Neural progenitor cell (in vitro differentiated cells): Measurements from ENCODE around the gene PRKX. TPM values are rescaled to one million over a fixed set of nuclear protein-coding genes. Genes with fewer than 3 reads are reported as not detected.
"Not testable (repeated sequence)": the region's sequence is repeated elsewhere in the genome, so short reads cannot be mapped to it uniquely, and the experiment has no call there.

Source experiments
- DNase-seq: peaks from one replicate; pipeline ENCODE4 v3.0.0-alpha.2; 2016; ENCODE audit warnings: low spot score
- H2AFZ ChIP-seq: fragments of 200-600 bp; sonication (generic); replicated peaks from 2 replicates; pipeline ENCODE4 v1.6.1; 2016; ENCODE audit warnings: antibody characterized with exemption
- H3F3A ChIP-seq: fragments of 200-600 bp; sonication (generic); 2 replicates; pipeline ENCODE4 v1.6.1; 2016; ENCODE audit warnings: antibody characterized with exemption, low read depth
- H3K27ac ChIP-seq: fragments of 200-600 bp; sonication (generic); 2 replicates; pipeline ENCODE4 v1.5.1; 2016; ENCODE audit warnings: mild to moderate bottlenecking
- H3K27me3 ChIP-seq: fragments of 200-600 bp; sonication (generic); 2 replicates; pipeline ENCODE4 v1.6.1; 2016; ENCODE audit warnings: mild to moderate bottlenecking, moderate library complexity
- H3K36me3 ChIP-seq: fragments of 200-600 bp; sonication (generic); 2 replicates; pipeline ENCODE4 v1.5.1; 2016
- H3K4me1 ChIP-seq: fragments of 200-600 bp; sonication (generic); 2 replicates; pipeline ENCODE4 v1.6.1; 2016; ENCODE audit warnings: mixed run types
- H3K4me2 ChIP-seq: fragments of 200-600 bp; sonication (generic); 2 replicates; pipeline ENCODE4 v1.6.1; 2016
- H3K4me3 ChIP-seq: fragments of 200-600 bp; sonication (generic); 2 replicates; pipeline ENCODE4 v1.5.1; 2016
- H3K79me2 ChIP-seq: fragments of 200-600 bp; sonication (generic); 2 replicates; pipeline ENCODE4 v1.6.1; 2016; ENCODE audit warnings: low read depth
- H3K9ac ChIP-seq: fragments of 200-600 bp; sonication (generic); 2 replicates; pipeline ENCODE4 v1.6.1; 2016
- H3K9me3 ChIP-seq: fragments of 200-600 bp; sonication (generic); 2 replicates; pipeline ENCODE4 v1.5.1; 2016; ENCODE audit warnings: low read depth
- H4K20me1 ChIP-seq: fragments of 200-600 bp; sonication (generic); 2 replicates; pipeline ENCODE4 v1.6.1; 2016; ENCODE audit warnings: low read depth
- H3K27ac Mint-ChIP-seq: 3 replicates; pipeline ENCODE4 v1.8.0; 2021; ENCODE audit warnings: mixed read lengths
- H3K27me3 Mint-ChIP-seq: 2 replicates; pipeline ENCODE4 v1.8.0; 2022; ENCODE audit warnings: low read depth, mild to moderate bottlenecking, inconsistent platforms, moderate library complexity, mixed read lengths; ENCODE audit not compliant: insufficient read depth
- H3K36me3 Mint-ChIP-seq: 3 replicates; pipeline ENCODE4 v1.8.0; 2021; ENCODE audit warnings: mixed read lengths
- H3K4me1 Mint-ChIP-seq: 3 replicates; pipeline ENCODE4 v1.8.0; 2021; ENCODE audit warnings: mixed read lengths
- H3K4me3 Mint-ChIP-seq: 3 replicates; pipeline ENCODE4 v1.8.0; 2021; ENCODE audit warnings: mild to moderate bottlenecking, moderate library complexity, mixed read lengths
- H3K9me3 Mint-ChIP-seq: 3 replicates; pipeline ENCODE4 v1.8.0; 2020; ENCODE audit warnings: mixed read lengths
- EZH2 ChIP-seq: fragments of 200-600 bp; sonication (generic); IDR thresholded peaks from 2 replicates; pipeline ENCODE4 v1.6.1; 2017; ENCODE audit warnings: antibody characterized with exemption, mild to moderate bottlenecking, moderate library complexity
- EZH2phosphoT487 ChIP-seq: fragments of 200-600 bp; sonication (generic); IDR thresholded peaks from 2 replicates; pipeline ENCODE4 v1.6.1; 2017; ENCODE audit warnings: antibody characterized with exemption
- total RNA-seq: library from RNA; depleted of rRNA; stranded (reverse); fragments of >200 nt; gene quantifications from 2 replicates; pipeline ENCODE4 v1.2.3, GENCODE V29; 2015; ENCODE audit warnings: low replicate concordance
- TF ChIP-seq, protein P1 (sequence below): fragments of 200-600 bp; sonication (generic); IDR thresholded peaks from 2 replicates; pipeline ENCODE4 v1.5.1; 2017; ENCODE audit warnings: antibody characterized with exemption, mild to moderate bottlenecking

The PRKX gene
- total RNA-seq, 1 donor from 2014 or later: 14.6 TPM

DNA sequence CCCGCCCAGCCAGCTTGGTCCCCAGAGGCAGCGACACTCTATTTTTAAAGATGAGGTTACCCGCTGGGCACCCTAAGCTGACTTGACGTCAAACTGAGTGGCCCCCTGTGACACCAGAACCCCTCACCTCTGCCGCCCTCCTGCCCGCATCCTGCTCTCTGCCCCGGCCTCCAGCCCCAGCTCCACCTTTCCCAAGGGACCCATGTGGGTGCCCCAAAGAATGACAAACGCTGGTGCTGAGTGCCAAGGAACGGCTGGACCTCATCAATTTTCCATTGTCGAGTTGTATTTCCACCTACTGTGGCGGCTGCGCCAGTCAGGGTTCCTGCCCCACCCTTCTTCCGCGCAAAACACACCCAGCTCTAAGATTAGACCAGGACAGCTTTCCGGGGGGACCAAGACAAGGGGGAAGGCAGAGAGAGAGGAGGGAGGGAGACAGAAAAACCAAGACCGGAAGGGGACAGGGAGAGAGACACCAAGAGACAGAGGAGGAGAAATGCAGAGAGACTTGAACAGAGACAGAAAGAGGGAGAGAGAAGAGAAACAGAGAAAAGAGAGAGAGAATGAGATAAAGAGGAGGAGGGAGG, 2.0 kb downstream of the PRKX start:
- H3F3A ChIP-seq: no peaks in the 10 kb centered on the region
- Mint-ChIP-seq H3K27ac (no peak overlapping the region), H3K27me3 (peaks cover 7% of the 10 kb centered on the region), H3K9me3 (no peaks in the 10 kb centered on the region), H3K4me1 (peaks cover 17% of the 10 kb centered on the region), H3K4me3 (peak overlapping the region; percentile 94), H3K36me3 (peaks cover 5% of the 10 kb centered on the region)
- no peaks in the 10 kb centered on the region for H3K36me3 ChIP-seq
- no peak overlapping the region for H2AFZ ChIP-seq
- peaks cover 46% of the 10 kb centered on the region for H3K79me2 ChIP-seq
- peak overlapping the region; percentile 80 for H3K4me2 ChIP-seq
- no peak overlapping the region for H3K9ac ChIP-seq
- no peaks in the 10 kb centered on the region for H3K4me1 ChIP-seq
- peak overlapping the region; percentile 65 for H3K4me3 ChIP-seq
- DNase-seq: no peak
- no peaks in the 10 kb centered on the region for H3K9me3 ChIP-seq
- TF ChIP-seq EZH2 (no peak), EZH2phosphoT487 (no peak)
- TF ChIP-seq, protein P1, sequence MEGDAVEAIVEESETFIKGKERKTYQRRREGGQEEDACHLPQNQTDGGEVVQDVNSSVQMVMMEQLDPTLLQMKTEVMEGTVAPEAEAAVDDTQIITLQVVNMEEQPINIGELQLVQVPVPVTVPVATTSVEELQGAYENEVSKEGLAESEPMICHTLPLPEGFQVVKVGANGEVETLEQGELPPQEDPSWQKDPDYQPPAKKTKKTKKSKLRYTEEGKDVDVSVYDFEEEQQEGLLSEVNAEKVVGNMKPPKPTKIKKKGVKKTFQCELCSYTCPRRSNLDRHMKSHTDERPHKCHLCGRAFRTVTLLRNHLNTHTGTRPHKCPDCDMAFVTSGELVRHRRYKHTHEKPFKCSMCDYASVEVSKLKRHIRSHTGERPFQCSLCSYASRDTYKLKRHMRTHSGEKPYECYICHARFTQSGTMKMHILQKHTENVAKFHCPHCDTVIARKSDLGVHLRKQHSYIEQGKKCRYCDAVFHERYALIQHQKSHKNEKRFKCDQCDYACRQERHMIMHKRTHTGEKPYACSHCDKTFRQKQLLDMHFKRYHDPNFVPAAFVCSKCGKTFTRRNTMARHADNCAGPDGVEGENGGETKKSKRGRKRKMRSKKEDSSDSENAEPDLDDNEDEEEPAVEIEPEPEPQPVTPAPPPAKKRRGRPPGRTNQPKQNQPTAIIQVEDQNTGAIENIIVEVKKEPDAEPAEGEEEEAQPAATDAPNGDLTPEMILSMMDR: no peak
- H3K27me3 ChIP-seq: peaks cover 38% of the 10 kb centered on the region
- no peak overlapping the region for H3K27ac ChIP-seq
- peaks cover 15% of the 10 kb centered on the region for H4K20me1 ChIP-seq

- not testable (repeated sequence) for H3K9me3 Mint-ChIP-seq, H3K4me1 Mint-ChIP-seq, H3F3A ChIP-seq, H3K4me2 ChIP-seq, H3K4me3 Mint-ChIP-seq, H3K36me3 ChIP-seq, H3K4me3 ChIP-seq, H3K27ac ChIP-seq, H3K4me1 ChIP-seq, H2AFZ ChIP-seq, H3K9me3 ChIP-seq, H3K27me3 Mint-ChIP-seq, DNase-seq, H3K9ac ChIP-seq, H3K27ac Mint-ChIP-seq
- Histone ChIP-seq H4K20me1 (peaks cover 15% of the 10 kb centered on the region), H3K79me2 (peaks cover 41% of the 10 kb centered on the region), H3K27me3 (peaks cover 12% of the 10 kb centered on the region)
- H3K36me3 Mint-ChIP-seq: peaks cover 19% of the 10 kb centered on the region
Observed at GRCh38 chrX:3707673-3708274, 5.7 kb downstream of the PRKX start.

GRCh38 chrX:3706481-3706880, 7.0 kb downstream of the PRKX start:
- H3K27ac Mint-ChIP-seq: no peak overlapping the region

DNA sequence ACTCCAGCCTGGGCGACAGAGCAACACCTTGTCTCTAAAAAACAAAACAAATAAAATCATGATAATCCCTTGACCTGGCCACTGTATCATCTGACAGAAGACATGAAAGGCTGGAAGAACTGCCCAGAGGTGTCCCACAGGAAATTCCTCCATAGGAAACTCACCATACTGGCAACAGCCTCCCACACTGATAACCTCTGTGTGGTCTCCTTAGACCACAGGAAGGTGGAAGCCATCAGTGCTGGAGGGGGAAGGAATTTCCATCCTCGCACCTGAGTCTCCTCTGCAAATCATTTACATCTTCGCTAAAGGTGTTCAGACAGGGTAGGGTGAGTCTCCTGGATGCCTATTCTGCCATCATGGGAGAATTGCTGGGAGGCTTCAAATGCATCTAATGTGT, 10.2 kb downstream of the PRKX start:
- not testable (repeated sequence) for DNase-seq, H3K4me1 Mint-ChIP-seq, H3K27ac Mint-ChIP-seq, H4K20me1 ChIP-seq, H3K27me3 Mint-ChIP-seq, H3K36me3 ChIP-seq, H3K4me1 ChIP-seq, H3K9ac ChIP-seq, H3K4me3 ChIP-seq, H3K9me3 Mint-ChIP-seq, H3K79me2 ChIP-seq, H2AFZ ChIP-seq, H3K9me3 ChIP-seq, H3K4me2 ChIP-seq, H3F3A ChIP-seq, H3K27me3 ChIP-seq, H3K4me3 Mint-ChIP-seq, H3K27ac ChIP-seq
- H3K36me3 Mint-ChIP-seq: peaks cover 24% of the 10 kb centered on the region

More at GRCh38 chrX:3706481-3706880, 7.0 kb downstream of the PRKX start:
- no peak overlapping the region for H3K4me2 ChIP-seq
- no peaks in the 10 kb centered on the region for H3F3A ChIP-seq
- no peak overlapping the region for H3K4me3 Mint-ChIP-seq
- H3K4me3 ChIP-seq: no peak overlapping the region
- DNase-seq: no peak
- H3K4me1 ChIP-seq: no peaks in the 10 kb centered on the region
- peaks cover 29% of the 10 kb centered on the region for H3K79me2 ChIP-seq
- peaks cover 2% of the 10 kb centered on the region for H3K4me1 Mint-ChIP-seq
- H3K9me3 ChIP-seq: no peaks in the 10 kb centered on the region
- peaks cover 2% of the 10 kb centered on the region for H3K9me3 Mint-ChIP-seq
- H3K36me3 Mint-ChIP-seq: peaks cover 19% of the 10 kb centered on the region
- no peak overlapping the region for H3K27ac ChIP-seq
- H3K9ac ChIP-seq: no peak overlapping the region
- H3K27me3 ChIP-seq: no peaks in the 10 kb centered on the region
- H3K27me3 Mint-ChIP-seq: peaks cover 2% of the 10 kb centered on the region
- TF ChIP-seq EZH2phosphoT487: no peak
- no peak overlapping the region for H2AFZ ChIP-seq
- H3K36me3 ChIP-seq: no peaks in the 10 kb centered on the region
- H4K20me1 ChIP-seq: peaks cover 5% of the 10 kb centered on the region

DNA sequence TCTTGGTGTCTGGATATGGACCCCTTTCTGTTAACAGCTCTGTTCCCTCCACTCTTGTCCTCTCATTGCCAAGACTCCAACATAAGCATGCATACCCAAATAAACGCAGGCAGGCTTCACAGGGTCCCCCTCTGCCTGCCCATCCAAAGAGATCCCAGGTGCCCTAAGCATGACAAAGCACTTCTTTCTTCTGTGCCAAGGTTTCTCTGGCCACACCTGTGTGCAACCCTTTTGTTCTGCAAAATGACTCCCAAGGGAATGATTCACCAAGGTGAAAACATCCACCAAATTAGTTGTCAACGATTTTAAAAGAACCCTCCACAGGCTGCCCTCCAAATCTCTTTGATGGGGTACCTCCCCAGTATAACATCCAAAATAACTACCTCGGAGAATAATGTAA, 11.4 kb downstream of the PRKX start:
- not testable (repeated sequence) for DNase-seq, H3K27me3 ChIP-seq, H3K4me3 Mint-ChIP-seq, H3K36me3 ChIP-seq, H3K4me2 ChIP-seq, H3K27ac Mint-ChIP-seq, H2AFZ ChIP-seq, H3K4me3 ChIP-seq, H3K9me3 Mint-ChIP-seq, H3K27me3 Mint-ChIP-seq, H3K9me3 ChIP-seq, H3K27ac ChIP-seq, H3K9ac ChIP-seq, H3K79me2 ChIP-seq, H3K4me1 ChIP-seq
- Mint-ChIP-seq H3K4me1 (peaks cover 17% of the 10 kb centered on the region), H3K36me3 (peaks cover 26% of the 10 kb centered on the region)
- peaks cover 15% of the 10 kb centered on the region for H4K20me1 ChIP-seq
- peaks cover 13% of the 10 kb centered on the region for H3F3A ChIP-seq

DNA sequence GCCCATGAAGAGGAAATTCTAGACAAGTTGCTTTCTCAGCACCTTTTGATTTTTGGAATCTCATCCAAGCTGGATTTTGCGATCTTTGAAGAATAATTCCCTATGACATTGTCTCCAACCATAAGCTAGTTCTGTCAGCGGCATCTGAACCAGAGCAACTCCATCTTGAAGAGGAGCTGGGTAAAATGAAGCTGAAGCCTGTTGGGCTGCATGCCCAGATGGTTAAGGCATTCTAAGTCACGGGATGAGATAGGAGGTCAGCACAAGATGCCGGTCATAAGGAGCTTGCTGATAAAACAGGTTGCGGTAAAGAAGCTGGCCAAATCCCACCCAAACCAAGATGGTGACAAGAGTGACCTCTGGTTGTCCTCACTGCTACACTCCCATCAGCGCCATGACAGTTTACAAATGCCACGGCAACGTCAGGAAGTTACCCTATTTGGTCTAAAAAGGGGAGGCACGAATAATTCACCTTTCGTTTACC, 12.0 kb downstream of the PRKX start:
- Mint-ChIP-seq H3K36me3 (peaks cover 26% of the 10 kb centered on the region), H3K9me3 (peaks cover 13% of the 10 kb centered on the region), H3K4me1 (peaks cover 17% of the 10 kb centered on the region)
- not testable (repeated sequence) for DNase-seq, H3K4me3 ChIP-seq, H3K4me2 ChIP-seq, H3K27ac Mint-ChIP-seq, H3K4me1 ChIP-seq, H3K9ac ChIP-seq, H2AFZ ChIP-seq, H3K36me3 ChIP-seq, H3K27me3 Mint-ChIP-seq, H3K27ac ChIP-seq, H3K27me3 ChIP-seq, H3K4me3 Mint-ChIP-seq, H3K9me3 ChIP-seq
- H4K20me1 ChIP-seq: peaks cover 18% of the 10 kb centered on the region
- peaks cover 16% of the 10 kb centered on the region for H3F3A ChIP-seq
- peaks cover 12% of the 10 kb centered on the region for H3K79me2 ChIP-seq
